Glutamatergic neuron (in vitro differentiated cells): Measurements from ENCODE around the gene CARMIL1. TPM values are rescaled to one million over a fixed set of nuclear protein-coding genes. Genes with fewer than 3 reads are reported as not detected.

Experiments used
- DNase-seq: peaks from one replicate; pipeline ENCODE4 v3.0.0; 2022
- H3K27ac Mint-ChIP-seq: one replicate; pipeline ENCODE4 v1.8.0; 2020; ENCODE audit warnings: mild to moderate bottlenecking, mixed read lengths, inconsistent platforms; ENCODE audit not compliant: unreplicated experiment
- H3K27me3 Mint-ChIP-seq: one replicate; pipeline ENCODE4 v1.8.0; 2020; ENCODE audit warnings: mild to moderate bottlenecking, moderate library complexity, mixed read lengths, inconsistent platforms; ENCODE audit not compliant: unreplicated experiment
- H3K36me3 Mint-ChIP-seq: one replicate; pipeline ENCODE4 v1.8.0; 2020; ENCODE audit warnings: mild to moderate bottlenecking, mixed read lengths, inconsistent platforms; ENCODE audit not compliant: unreplicated experiment
- H3K4me1 Mint-ChIP-seq: one replicate; pipeline ENCODE4 v1.8.0; 2020; ENCODE audit warnings: mild to moderate bottlenecking, low read depth, mixed read lengths, inconsistent platforms; ENCODE audit not compliant: unreplicated experiment
- H3K4me3 Mint-ChIP-seq: one replicate; pipeline ENCODE4 v1.8.0; 2020; ENCODE audit warnings: mild to moderate bottlenecking, mixed read lengths, inconsistent platforms; ENCODE audit not compliant: unreplicated experiment
- H3K9me3 Mint-ChIP-seq: one replicate; pipeline ENCODE4 v1.8.0; 2020; ENCODE audit warnings: mild to moderate bottlenecking, moderate library complexity, mixed read lengths, inconsistent platforms; ENCODE audit not compliant: unreplicated experiment
- CTCF ChIP-seq: fragments of 200-600 bp; sonication (generic); IDR thresholded peaks from one replicate; pipeline ENCODE4 v1.5.0; 2021; ENCODE audit not compliant: partially characterized antibody, unreplicated experiment
- total RNA-seq: library from RNA; stranded (reverse); fragmentation: NEBNext Ultra II Directional; extraction: Animal tissue kit (Norgen Biotek cat#: 25700); gene quantifications from one replicate; pipeline ENCODE4 v1.2.1, GENCODE V29; 2021; ENCODE audit not compliant: unreplicated experiment

The CARMIL1 gene
- total RNA-seq, 1 donor from 2014 or later = 4.8 TPM

GRCh38 chr6:25623065-25623464 is 343.9 kb downstream of the CARMIL1 start:
- H3K9me3 Mint-ChIP-seq = no peaks in the 10 kb centered on the region
- no peaks in the 10 kb centered on the region for H3K36me3 Mint-ChIP-seq
- peaks cover 12% of the 10 kb centered on the region for H3K4me1 Mint-ChIP-seq
- no peak overlapping the region for H3K27ac Mint-ChIP-seq
- no peaks in the 10 kb centered on the region for H3K27me3 Mint-ChIP-seq
- H3K4me3 Mint-ChIP-seq = no peak overlapping the region
- DNase-seq = no peak
- no peak for TF ChIP-seq CTCF

- Mint-ChIP-seq H3K27me3 (no peaks in the 10 kb centered on the region), H3K9me3 (no peaks in the 10 kb centered on the region), H3K4me3 (no peak overlapping the region), H3K4me1 (peaks cover 20% of the 10 kb centered on the region), H3K36me3 (no peaks in the 10 kb centered on the region), H3K27ac (no peak overlapping the region)
- TF ChIP-seq CTCF = no peak
- no peak for DNase-seq
These were observed 344.7 kb downstream of the CARMIL1 start for GRCh38 chr6:25623879-25624278.

GRCh38 chr6:25627001-25627400 is 347.8 kb downstream of the CARMIL1 start:
- DNase-seq = no peak
- Mint-ChIP-seq H3K9me3 (peaks cover 6% of the 10 kb centered on the region), H3K27ac (no peak overlapping the region), H3K4me1 (peaks cover 42% of the 10 kb centered on the region), H3K4me3 (no peak overlapping the region), H3K27me3 (peaks cover 4% of the 10 kb centered on the region), H3K36me3 (no peaks in the 10 kb centered on the region)
- no peak for TF ChIP-seq CTCF

- no peak for DNase-seq
- Mint-ChIP-seq H3K4me3 (peak overlapping the region; percentile 70), H3K9me3 (peaks cover 6% of the 10 kb centered on the region), H3K4me1 (peaks cover 43% of the 10 kb centered on the region), H3K27me3 (peaks cover 4% of the 10 kb centered on the region), H3K27ac (peak overlapping the region; percentile 88), H3K36me3 (no peaks in the 10 kb centered on the region)
- no peak for TF ChIP-seq CTCF
These were observed 349.5 kb downstream of the CARMIL1 start for GRCh38 chr6:25628471-25629197.

GRCh38 chr6:25629198-25629576 is 350.0 kb downstream of the CARMIL1 start:
- no peak for TF ChIP-seq CTCF
- peaks cover 4% of the 10 kb centered on the region for H3K27me3 Mint-ChIP-seq
- peaks cover 6% of the 10 kb centered on the region for H3K9me3 Mint-ChIP-seq
- peak overlapping the region; percentile 88 for H3K27ac Mint-ChIP-seq
- peaks cover 43% of the 10 kb centered on the region for H3K4me1 Mint-ChIP-seq
- DNase-seq = peak; percentile 80
- H3K4me3 Mint-ChIP-seq = peak overlapping the region; percentile 70
- no peaks in the 10 kb centered on the region for H3K36me3 Mint-ChIP-seq
